NCI-H2227 treated with DMSO at 0.1 percent for 48 hours (cell line): Measurements from ENCODE around the gene FKBP9.
A peak's percentile ranks its signal among the peaks of the same experiment; 100 is the strongest.
"Not testable (repeated sequence)": the region's sequence is repeated elsewhere in the genome, so short reads cannot be mapped to it uniquely, and the experiment has no call there.

Experiments used
- DNase-seq: peaks from one replicate; lab custom pipeline; 2025; lab: John Stamatoyannopoulos, UW

FKBP9 gene

DNA sequence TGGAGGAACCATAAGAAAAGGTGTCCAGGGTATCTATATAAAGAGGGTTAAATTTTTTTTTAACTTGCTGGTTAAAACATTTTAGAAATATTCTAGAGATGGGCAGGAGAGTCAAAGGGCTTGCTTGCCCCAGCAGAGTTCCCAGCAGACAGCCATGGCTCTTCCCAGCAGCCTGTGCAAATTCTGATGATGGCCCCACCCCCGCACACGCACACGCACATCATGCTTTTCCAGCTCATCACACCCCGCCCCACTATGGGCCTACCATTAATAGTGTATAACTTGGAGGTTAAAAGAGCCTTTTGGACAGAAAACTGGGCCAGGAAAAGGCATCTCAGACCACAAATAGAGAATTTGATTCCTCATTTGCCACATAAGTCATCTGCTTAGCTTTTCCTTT, 48.5 kb downstream of the FKBP9 start:
- DNase-seq: not testable (repeated sequence)

GRCh38 chr7:33009734-33010133, 52.5 kb downstream of the FKBP9 start:
- no peak for DNase-seq

DNA sequence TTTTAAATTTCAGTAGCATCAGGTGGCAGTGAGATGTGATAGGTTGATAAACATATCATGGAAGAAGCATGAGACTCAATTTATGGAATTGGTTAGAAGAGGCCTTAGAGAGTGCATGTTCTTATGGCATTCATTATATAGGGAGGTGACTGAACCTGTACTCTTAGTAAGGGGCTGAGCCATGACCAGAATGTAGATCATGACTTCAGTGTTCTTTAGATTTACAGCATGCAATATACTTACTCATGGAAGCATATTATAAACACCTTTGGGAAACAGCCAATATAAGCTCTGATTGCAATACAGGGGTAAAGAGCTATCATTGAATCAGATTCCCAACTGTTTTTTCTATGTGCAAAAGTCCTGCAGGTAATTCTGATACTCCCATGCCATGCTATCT, 55.1 kb downstream of the FKBP9 start:
- no peak for DNase-seq

GRCh38 chr7:33024189-33024757, 67.0 kb downstream of the FKBP9 start:
- no peak for DNase-seq

DNA sequence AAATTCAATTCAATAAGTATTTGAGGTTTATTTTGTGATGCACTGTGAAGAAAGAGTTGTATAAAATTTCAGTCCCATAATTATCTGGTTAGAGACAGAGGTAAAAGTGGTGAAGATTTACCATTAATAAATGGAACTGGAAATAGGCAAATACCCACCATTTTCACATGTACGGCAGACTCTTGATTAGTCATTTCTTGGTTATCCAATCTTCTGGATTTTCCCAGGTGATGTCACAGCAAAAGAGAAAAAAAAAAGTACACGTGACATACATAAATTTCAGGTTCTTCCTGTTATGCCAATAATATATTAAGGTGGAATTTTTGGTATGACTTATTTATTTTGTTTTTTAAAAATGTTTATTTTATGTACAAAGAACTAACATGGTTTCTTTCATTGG, 78.5 kb downstream of the FKBP9 start:
- no peak for DNase-seq

DNA sequence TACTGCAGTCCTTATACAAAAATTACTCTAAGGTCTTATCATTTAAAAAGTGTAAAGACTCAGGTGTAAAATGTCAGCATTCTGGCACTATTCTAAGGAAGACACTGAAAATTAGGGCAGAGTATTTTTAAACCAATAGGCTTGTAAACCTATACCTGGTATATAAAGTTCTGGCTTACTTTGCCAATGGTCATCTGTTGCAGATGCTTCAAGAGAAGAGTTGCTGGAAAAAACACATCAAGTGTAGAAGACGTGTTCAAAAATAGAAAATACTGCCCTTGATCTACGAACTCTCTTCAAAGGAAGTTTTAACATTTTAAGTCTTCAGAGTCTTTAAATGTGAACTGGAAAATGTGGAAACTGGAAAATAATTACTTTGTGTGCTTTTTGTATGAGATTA, 81.4 kb downstream of the FKBP9 start:
- DNase-seq: no peak

- no peak for DNase-seq
These were observed 82.1 kb downstream of the FKBP9 start for GRCh38 chr7:33039257-33039902.

DNA sequence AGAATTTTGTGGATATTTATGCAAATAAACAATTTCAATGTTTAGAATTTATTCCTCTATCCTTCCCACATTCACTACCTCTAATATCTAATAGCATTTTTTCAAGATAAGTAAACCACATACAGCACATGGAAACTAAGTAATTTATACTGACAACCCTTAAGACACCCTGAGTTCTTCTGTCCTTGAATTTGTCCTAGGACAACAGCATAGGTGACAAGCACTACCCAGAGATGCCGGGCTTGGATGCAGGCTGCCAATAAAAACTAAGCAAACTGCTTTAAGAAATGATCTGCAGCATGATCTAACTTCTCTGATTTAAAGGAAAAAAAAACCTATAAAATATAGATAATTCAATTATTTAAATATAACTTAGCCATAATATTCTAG, 82.7 kb downstream of the FKBP9 start:
- no peak for DNase-seq

- no peak for DNase-seq
These were observed 83.7 kb downstream of the FKBP9 start for GRCh38 chr7:33040803-33041516.

DNA sequence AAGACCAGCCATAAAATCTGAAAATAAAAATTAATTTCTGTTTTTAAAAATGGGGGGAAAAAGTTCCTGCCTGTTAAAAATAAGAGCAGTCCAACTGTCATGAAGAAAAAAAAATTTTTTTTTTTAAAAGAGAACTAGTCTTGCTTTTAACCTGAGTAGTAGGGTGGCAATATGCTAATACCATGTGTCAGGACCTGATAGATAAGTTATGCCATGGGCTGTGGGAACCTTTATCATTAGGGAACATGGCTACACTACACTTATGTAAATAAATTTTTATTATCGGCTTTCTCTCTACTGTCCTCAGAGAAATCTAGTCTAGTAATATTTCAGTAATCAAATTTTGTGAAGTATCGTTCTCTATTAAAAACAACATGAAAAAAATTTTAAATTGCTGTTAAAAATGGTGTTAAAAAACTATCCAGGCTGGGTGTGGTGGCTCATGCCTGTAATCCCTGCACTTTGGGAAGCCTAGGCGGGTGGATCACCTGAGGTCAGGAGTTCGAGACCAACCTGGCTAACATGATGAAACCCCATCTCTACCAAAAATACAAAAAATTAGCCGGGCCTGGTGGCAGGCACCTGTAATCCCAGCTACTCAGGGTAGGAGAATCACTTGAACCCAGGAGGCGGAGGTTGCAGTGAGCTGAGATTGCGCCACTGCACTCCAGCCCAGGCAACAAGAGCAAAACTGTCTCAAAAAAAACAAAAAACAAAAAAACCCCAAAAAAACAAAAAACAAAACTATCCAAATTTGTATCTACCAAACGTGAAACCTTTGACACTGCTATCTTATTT, 84.6 kb downstream of the FKBP9 start:
- DNase-seq: no peak

- DNase-seq: no peak
These were observed 86.5 kb downstream of the FKBP9 start for GRCh38 chr7:33043501-33044400.

DNA sequence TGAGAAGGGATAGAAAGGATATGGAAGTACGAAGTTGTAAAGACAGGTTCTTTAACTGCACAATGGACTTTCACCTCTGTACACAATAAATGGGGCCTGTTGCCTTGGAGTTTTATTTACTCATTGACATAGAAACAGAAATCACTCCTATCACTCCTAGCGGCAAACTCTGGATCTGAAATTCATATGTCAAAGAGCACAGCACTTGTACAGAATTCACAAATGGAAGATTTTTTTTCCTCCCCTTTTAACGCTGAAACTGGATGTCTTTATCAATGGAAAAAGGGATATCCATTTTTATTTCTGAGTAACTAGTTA, 87.1 kb downstream of the FKBP9 start:
- peak; percentile 3 for DNase-seq

- no peak for DNase-seq
These were observed 87.7 kb downstream of the FKBP9 start for GRCh38 chr7:33044986-33045385.

GRCh38 chr7:33048257-33048656, 91.0 kb downstream of the FKBP9 start:
- no peak for DNase-seq

GRCh38 chr7:33048704-33049103, 91.5 kb downstream of the FKBP9 start:
- no peak for DNase-seq

DNA sequence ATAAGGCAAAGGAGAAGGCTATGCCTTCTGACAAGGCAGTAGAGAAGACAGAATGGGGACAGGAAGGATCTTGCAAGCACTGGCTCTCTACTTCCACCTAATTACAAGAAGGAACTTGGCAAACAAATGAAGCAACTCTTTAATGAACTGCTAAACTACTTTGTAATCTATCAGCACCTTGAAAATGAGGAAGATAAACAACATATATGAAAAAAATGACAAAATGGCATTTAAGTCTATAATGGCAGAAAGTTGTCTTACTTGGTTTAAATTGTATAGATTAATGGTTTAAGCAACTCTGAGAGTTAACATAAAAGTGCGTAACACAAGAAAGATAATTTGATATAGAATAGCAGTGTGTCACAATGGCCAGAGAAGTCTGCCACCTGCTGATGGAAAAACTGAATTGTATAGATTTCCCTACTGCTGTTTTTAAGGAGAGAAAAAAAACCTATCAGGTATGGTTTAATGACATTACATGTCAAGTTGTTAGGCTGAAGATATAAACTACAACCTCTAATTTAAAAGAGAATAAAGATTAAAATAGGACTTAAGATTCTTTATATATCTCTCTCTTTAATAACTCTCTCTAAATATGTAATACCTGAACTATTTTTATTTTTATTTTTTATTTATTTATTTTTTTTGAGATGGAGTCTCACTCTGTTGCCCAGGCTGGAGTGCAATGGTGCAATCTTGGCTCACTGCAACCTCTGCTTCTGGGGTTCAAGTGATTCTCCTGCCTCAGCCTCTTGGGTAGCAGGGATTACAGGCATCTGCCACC, 93.5 kb downstream of the FKBP9 start:
- DNase-seq: peak; percentile 24

GRCh38 chr7:33053721-33054120, 96.5 kb downstream of the FKBP9 start:
- DNase-seq: no peak

GRCh38 chr7:33054261-33054964, 97.2 kb downstream of the FKBP9 start:
- DNase-seq: no peak

- no peak for DNase-seq
These were observed 97.9 kb downstream of the FKBP9 start for GRCh38 chr7:33055158-33055557.
